Loucy (cell line): ENCODE measurements around the gene PILRA.

Source experiments
- H2AFZ ChIP-seq: fragments of 200-600 bp; sonication (generic); 2 replicates; pipeline ENCODE4 v1.6.0; 2016; ENCODE audit warnings: antibody characterized with exemption, mild to moderate bottlenecking, low read length, moderate library complexity
- H3F3A ChIP-seq: fragments of 200-600 bp; 2 replicates; pipeline ENCODE4 v1.6.0; 2016; ENCODE audit warnings: antibody characterized with exemption, low read depth, mild to moderate bottlenecking
- H3K27me3 ChIP-seq: fragments of 200-600 bp; sonication (generic); 2 replicates; pipeline ENCODE4 v1.6.1; 2014; ENCODE audit warnings: low read length, mild to moderate bottlenecking; ENCODE audit not compliant: insufficient read depth, poor library complexity, severe bottlenecking
- H3K36me3 ChIP-seq: fragments of 200-600 bp; sonication (generic); 2 replicates; pipeline ENCODE4 v1.6.1; 2016; ENCODE audit warnings: low read length; ENCODE audit not compliant: insufficient read depth
- H3K4me1 ChIP-seq: fragments of 200-600 bp; sonication (generic); 2 replicates; pipeline ENCODE4 v1.5.1; 2014; ENCODE audit warnings: low read length, mild to moderate bottlenecking; ENCODE audit not compliant: insufficient read depth, poor library complexity, severe bottlenecking
- H3K4me2 ChIP-seq: fragments of 200-600 bp; sonication (generic); 2 replicates; pipeline ENCODE4 v1.6.0; 2014; ENCODE audit warnings: antibody characterized with exemption, low read length, low read depth, mild to moderate bottlenecking; ENCODE audit not compliant: poor library complexity, severe bottlenecking
- H3K4me3 ChIP-seq: fragments of 200-600 bp; sonication (generic); 2 replicates; pipeline ENCODE4 v1.5.1; 2014; ENCODE audit warnings: low read length, mild to moderate bottlenecking, mixed read lengths; ENCODE audit not compliant: poor library complexity, severe bottlenecking
- H3K79me2 ChIP-seq: fragments of 200-600 bp; sonication (generic); 2 replicates; pipeline ENCODE4 v1.6.1; 2014; ENCODE audit warnings: low read length; ENCODE audit not compliant: insufficient read depth
- H3K9ac ChIP-seq: fragments of 200-600 bp; sonication (generic); 2 replicates; pipeline ENCODE4 v1.6.0; 2014; ENCODE audit warnings: mild to moderate bottlenecking, low read depth, low read length, moderate library complexity; ENCODE audit not compliant: poor library complexity, severe bottlenecking
- H3K9me2 ChIP-seq: fragments of 200-600 bp; sonication (generic); replicated peaks from 2 replicates; pipeline ENCODE4 v1.6.1; 2016; ENCODE audit warnings: low read depth, low read length, mixed read lengths
- H3K9me3 ChIP-seq: fragments of 200-600 bp; sonication (generic); 2 replicates; pipeline ENCODE4 v1.6.1; 2014; ENCODE audit warnings: mild to moderate bottlenecking, antibody characterized with exemption, low read length, low read depth; ENCODE audit not compliant: insufficient read depth
- H4K20me1 ChIP-seq: fragments of 200-600 bp; sonication (generic); 2 replicates; pipeline ENCODE4 v1.6.0; 2014; ENCODE audit warnings: antibody characterized with exemption, low read length, mild to moderate bottlenecking; ENCODE audit not compliant: insufficient read depth, poor library complexity, severe bottlenecking
- EZH2phosphoT487 ChIP-seq: fragments of 200-600 bp; IDR thresholded peaks from 2 replicates; pipeline ENCODE4 v1.6.1; 2018; ENCODE audit warnings: antibody characterized with exemption, mild to moderate bottlenecking, moderate library complexity, borderline replicate concordance
- TF ChIP-seq, protein P1 (sequence below): fragments of 200-600 bp; sonication (generic); conservative IDR thresholded peaks from 2 replicates; pipeline ENCODE4 v1.5.1; 2014; ENCODE audit warnings: mild to moderate bottlenecking, antibody characterized with exemption, low read length

The PILRA gene

DNA sequence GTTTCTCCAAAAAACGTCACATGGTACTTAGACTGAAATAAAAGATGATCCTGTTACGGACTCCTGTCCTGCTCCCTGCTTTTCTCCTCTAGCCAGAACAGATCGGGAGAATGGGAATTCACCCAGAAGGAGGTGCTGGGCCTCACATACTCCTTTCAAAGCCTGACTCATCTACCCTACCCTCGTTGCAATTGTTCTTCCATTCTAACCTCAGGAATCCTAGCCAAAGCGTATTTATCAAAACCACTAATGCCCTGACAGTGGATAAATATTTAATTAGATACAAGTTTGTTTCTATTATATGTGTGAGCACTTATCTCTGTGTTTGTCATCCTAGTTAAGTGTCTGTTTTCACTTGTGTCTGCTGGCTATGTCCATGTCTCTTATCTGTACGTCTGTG lies 33.5 kb downstream of the PILRA start:
- no peaks in the 10 kb centered on the region for H3K36me3 ChIP-seq
- no peaks in the 10 kb centered on the region for H3K9me2 ChIP-seq
- no peaks in the 10 kb centered on the region for H3K9me3 ChIP-seq
- no peaks in the 10 kb centered on the region for H3K4me1 ChIP-seq
- H3K4me3 ChIP-seq: no peak overlapping the region
- H4K20me1 ChIP-seq: no peaks in the 10 kb centered on the region
- H3K4me2 ChIP-seq: no peak overlapping the region
- H3F3A ChIP-seq: no peaks in the 10 kb centered on the region
- no peak overlapping the region for H2AFZ ChIP-seq
- no peaks in the 10 kb centered on the region for H3K79me2 ChIP-seq
- H3K27me3 ChIP-seq: no peaks in the 10 kb centered on the region
- no peak overlapping the region for H3K9ac ChIP-seq
- TF ChIP-seq, protein P1, sequence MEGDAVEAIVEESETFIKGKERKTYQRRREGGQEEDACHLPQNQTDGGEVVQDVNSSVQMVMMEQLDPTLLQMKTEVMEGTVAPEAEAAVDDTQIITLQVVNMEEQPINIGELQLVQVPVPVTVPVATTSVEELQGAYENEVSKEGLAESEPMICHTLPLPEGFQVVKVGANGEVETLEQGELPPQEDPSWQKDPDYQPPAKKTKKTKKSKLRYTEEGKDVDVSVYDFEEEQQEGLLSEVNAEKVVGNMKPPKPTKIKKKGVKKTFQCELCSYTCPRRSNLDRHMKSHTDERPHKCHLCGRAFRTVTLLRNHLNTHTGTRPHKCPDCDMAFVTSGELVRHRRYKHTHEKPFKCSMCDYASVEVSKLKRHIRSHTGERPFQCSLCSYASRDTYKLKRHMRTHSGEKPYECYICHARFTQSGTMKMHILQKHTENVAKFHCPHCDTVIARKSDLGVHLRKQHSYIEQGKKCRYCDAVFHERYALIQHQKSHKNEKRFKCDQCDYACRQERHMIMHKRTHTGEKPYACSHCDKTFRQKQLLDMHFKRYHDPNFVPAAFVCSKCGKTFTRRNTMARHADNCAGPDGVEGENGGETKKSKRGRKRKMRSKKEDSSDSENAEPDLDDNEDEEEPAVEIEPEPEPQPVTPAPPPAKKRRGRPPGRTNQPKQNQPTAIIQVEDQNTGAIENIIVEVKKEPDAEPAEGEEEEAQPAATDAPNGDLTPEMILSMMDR: no peak
- TF ChIP-seq EZH2phosphoT487: no peak

DNA sequence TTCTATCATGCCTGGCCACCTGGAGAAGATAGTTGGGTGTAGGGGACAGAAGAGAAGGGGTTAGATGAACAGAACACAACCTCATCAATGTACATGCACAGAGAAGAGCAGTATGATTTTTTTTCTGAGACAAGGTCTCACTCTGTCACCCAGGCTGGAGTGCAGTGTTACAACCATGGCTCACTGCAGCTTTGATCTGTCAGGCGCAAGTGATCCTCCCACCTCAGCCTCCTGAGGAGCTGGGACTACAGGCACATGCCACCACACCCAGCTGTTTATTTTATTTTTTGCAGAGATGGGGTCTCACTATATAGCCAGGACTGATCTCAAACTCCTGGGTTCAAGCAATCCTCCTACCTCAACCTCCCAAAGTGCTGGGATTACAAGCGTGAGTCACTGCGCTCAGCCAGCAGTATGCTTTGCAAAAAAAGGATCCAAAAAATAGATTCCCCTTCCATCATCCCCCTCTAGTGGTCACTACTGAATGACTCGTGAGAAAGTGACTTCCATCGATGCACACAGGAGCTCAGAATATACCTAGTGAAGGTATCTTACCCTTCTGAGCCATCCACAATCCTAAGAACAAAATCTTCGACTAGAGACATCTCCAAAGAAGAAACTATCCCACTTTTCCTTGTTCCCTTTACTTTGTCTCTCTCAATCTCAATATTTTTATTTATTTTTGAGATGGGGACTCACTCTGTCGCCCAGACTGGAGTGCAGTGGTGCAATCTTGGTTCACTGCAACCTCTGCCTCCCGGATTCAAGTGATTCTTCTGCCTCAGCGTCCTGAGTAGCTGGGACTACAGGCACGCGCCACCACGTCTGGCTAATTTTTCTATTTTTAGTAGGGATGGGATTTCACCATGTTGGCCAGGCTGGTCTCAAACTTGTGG lies 34.2 kb downstream of the PILRA start:
- Histone ChIP-seq H3K36me3 (no peaks in the 10 kb centered on the region), H3K4me1 (no peaks in the 10 kb centered on the region), H3F3A (no peaks in the 10 kb centered on the region), H3K27me3 (no peaks in the 10 kb centered on the region), H3K9me3 (no peaks in the 10 kb centered on the region), H3K9ac (no peak overlapping the region), H3K4me2 (no peak overlapping the region), H3K79me2 (no peaks in the 10 kb centered on the region), H3K4me3 (no peak overlapping the region), H3K9me2 (no peaks in the 10 kb centered on the region), H4K20me1 (no peaks in the 10 kb centered on the region), H2AFZ (no peak overlapping the region)
- no peak for TF ChIP-seq EZH2phosphoT487
- TF ChIP-seq, protein P1: peak; percentile 73

DNA sequence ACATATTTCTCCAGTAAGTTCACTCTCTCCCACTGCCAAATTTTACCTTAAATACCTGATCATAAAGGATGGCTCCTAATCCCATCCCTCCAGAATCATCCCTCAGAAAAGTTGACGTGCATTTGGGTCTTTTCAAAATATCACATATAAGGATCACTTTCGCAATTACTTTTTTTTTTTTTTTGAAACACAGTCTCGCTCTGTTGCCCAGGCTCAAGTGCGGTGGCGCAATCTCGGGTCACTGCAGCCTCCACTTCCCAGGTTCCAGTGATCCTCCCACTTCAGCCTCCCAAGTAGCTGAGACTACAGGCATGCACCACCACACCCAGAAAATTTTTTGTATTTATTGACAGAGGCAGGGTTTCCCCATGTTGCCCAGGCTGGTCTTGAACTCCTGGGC lies 37.8 kb downstream of the PILRA start:
- Histone ChIP-seq H3K4me3 (no peak overlapping the region), H3K9ac (no peak overlapping the region), H3K9me3 (no peaks in the 10 kb centered on the region), H4K20me1 (no peaks in the 10 kb centered on the region), H3K79me2 (no peaks in the 10 kb centered on the region), H3K4me1 (no peaks in the 10 kb centered on the region), H3K27me3 (no peaks in the 10 kb centered on the region), H3K4me2 (no peak overlapping the region), H2AFZ (no peak overlapping the region), H3F3A (no peaks in the 10 kb centered on the region), H3K9me2 (no peaks in the 10 kb centered on the region), H3K36me3 (no peaks in the 10 kb centered on the region)
- TF ChIP-seq, protein P1: no peak
- TF ChIP-seq EZH2phosphoT487: no peak
